ENCODE measurements around the gene MYT1.

Gene MYT1

GRCh38 chr20:64155258-64156135 is 8.8 kb upstream of the MYT1 start:
- no peak for DNase-seq

GRCh38 chr20:64156136-64156885 is 7.9 kb upstream of the MYT1 start:
- DNase-seq, result no peak

- DNase-seq, result no peak
These were observed 7.1 kb upstream of the MYT1 start for GRCh38 chr20:64156886-64157875.

- no peak for DNase-seq
These were observed 6.4 kb upstream of the MYT1 start for GRCh38 chr20:64157878-64158277.

GRCh38 chr20:64158346-64159285 is 5.6 kb upstream of the MYT1 start:
- DNase-seq, result no peak

- no peak for DNase-seq
These were observed 5.0 kb upstream of the MYT1 start for GRCh38 chr20:64159286-64159680.

- no peak for DNase-seq
These were observed 4.5 kb upstream of the MYT1 start for GRCh38 chr20:64159711-64160110.

- DNase-seq, result no peak
These were observed 4.1 kb upstream of the MYT1 start for GRCh38 chr20:64160118-64160517.

- no peak for DNase-seq
These were observed 3.5 kb upstream of the MYT1 start for GRCh38 chr20:64160526-64161355.

- no peak for DNase-seq
These were observed 2.7 kb upstream of the MYT1 start for GRCh38 chr20:64161356-64162238.

GRCh38 chr20:64162239-64162910 is 1.9 kb upstream of the MYT1 start:
- no peak for DNase-seq

- no peak for DNase-seq
These were observed 503 bp upstream of the MYT1 start for GRCh38 chr20:64163776-64164122.

GRCh38 chr20:64165866-64166600 is 1.8 kb downstream of the MYT1 start:
- DNase-seq, result no peak

GRCh38 chr20:64166721-64167615 is 2.7 kb downstream of the MYT1 start:
- no peak for DNase-seq

GRCh38 chr20:64167676-64168075 is 3.4 kb downstream of the MYT1 start:
- DNase-seq, result no peak

GRCh38 chr20:64168381-64169090 is 4.3 kb downstream of the MYT1 start:
- no peak for DNase-seq

GRCh38 chr20:64169091-64169560 is 4.9 kb downstream of the MYT1 start:
- no peak for DNase-seq
